Neuronal stem cell (in vitro differentiated cells): Measurements from ENCODE around the gene KCTD13.

ENCODE experiments used
- DNase-seq: peaks from one replicate; pipeline ENCODE4 v3.0.0-alpha.2; 2013; ENCODE audit warnings: low spot score
- H2AFZ ChIP-seq: one replicate; pipeline ENCODE4 v1.6.1; 2013; ENCODE audit warnings: mild to moderate bottlenecking, low read length, inconsistent platforms
- H2AK5ac ChIP-seq: 2 replicates; pipeline ENCODE4 v1.6.1; 2013; ENCODE audit warnings: low read depth, mild to moderate bottlenecking, inconsistent platforms, low read length, moderate library complexity, mixed read lengths
- H2BK120ac ChIP-seq: 2 replicates; pipeline ENCODE4 v1.6.1; 2013; ENCODE audit warnings: low read depth, mild to moderate bottlenecking, inconsistent platforms, low read length, moderate library complexity, mixed read lengths
- H2BK12ac ChIP-seq: one replicate; pipeline ENCODE4 v1.6.1; 2013; ENCODE audit warnings: low read length, inconsistent platforms
- H2BK15ac ChIP-seq: 2 replicates; pipeline ENCODE4 v1.6.1; 2013; ENCODE audit warnings: mild to moderate bottlenecking, low read length, inconsistent platforms, mixed read lengths
- H2BK5ac ChIP-seq: one replicate; pipeline ENCODE4 v1.6.1; 2013; ENCODE audit warnings: inconsistent platforms, mild to moderate bottlenecking, low read length, moderate library complexity
- H3K14ac ChIP-seq: one replicate; pipeline ENCODE4 v1.6.1; 2013; ENCODE audit warnings: low read length, inconsistent platforms
- H3K18ac ChIP-seq: 2 replicates; pipeline ENCODE4 v1.6.1; 2013; ENCODE audit warnings: low read length, inconsistent platforms
- H3K23ac ChIP-seq: 2 replicates; pipeline ENCODE4 v1.6.1; 2013; ENCODE audit warnings: low read depth, mild to moderate bottlenecking, mixed read lengths, low read length, inconsistent platforms; ENCODE audit not compliant: poor library complexity
- H3K27ac ChIP-seq: replicated peaks from 3 replicates; pipeline ENCODE4 v1.5.1; 2013; ENCODE audit warnings: low read length, inconsistent platforms
- H3K27me3 ChIP-seq, 3 experiments: 2 replicates each; pipeline ENCODE4 v1.6.1; 2013; ENCODE audit warnings: low read length in 3 of 3, mild to moderate bottlenecking in 2 of 3, inconsistent platforms in 1 of 3, low read depth in 1 of 3, mixed read lengths in 1 of 3, moderate library complexity in 1 of 3; ENCODE audit not compliant: control insufficient read depth in 3 of 3, insufficient read depth in 3 of 3
- H3K36me3 ChIP-seq, 2 donors: replicated peaks in 1 of 2; 2 replicates each; pipeline ENCODE4 v1.6.1; 2013; ENCODE audit warnings: low read length in 2 of 2; ENCODE audit not compliant: control insufficient read depth in 2 of 2, insufficient read depth in 2 of 2
- H3K4ac ChIP-seq: 2 replicates; pipeline ENCODE4 v1.6.1; 2013; ENCODE audit warnings: inconsistent platforms, mild to moderate bottlenecking, low read length, moderate library complexity
- H3K4me1 ChIP-seq, 2 donors: 1 replicate in 1 of 2; 2 replicates in 1 of 2; pipeline ENCODE4 v1.6.1; 2013; ENCODE audit warnings: low read length in 2 of 2, low read depth in 1 of 2; ENCODE audit not compliant: control insufficient read depth in 2 of 2, insufficient read depth in 1 of 2
- H3K4me2 ChIP-seq: one replicate; pipeline ENCODE4 v1.6.1; 2013; ENCODE audit warnings: mild to moderate bottlenecking, low read length, inconsistent platforms; ENCODE audit not compliant: insufficient read depth, poor library complexity, severe bottlenecking
- H3K4me3 ChIP-seq, 2 donors: 2 replicates each; pipeline ENCODE4 v1.5.1; 2013; ENCODE audit warnings: low read length in 2 of 2, mild to moderate bottlenecking in 2 of 2, inconsistent platforms in 1 of 2, moderate library complexity in 1 of 2
- H3K79me1 ChIP-seq: one replicate; pipeline ENCODE4 v1.6.1; 2013; ENCODE audit warnings: low read depth, mild to moderate bottlenecking, inconsistent platforms, low read length, moderate library complexity
- H3K9ac ChIP-seq: one replicate; pipeline ENCODE4 v1.6.1; 2013; ENCODE audit warnings: mild to moderate bottlenecking, low read depth, low read length, inconsistent platforms; ENCODE audit not compliant: poor library complexity
- H3K9me3 ChIP-seq, 2 donors: replicated peaks in 1 of 2; 2 replicates each; pipeline versions ENCODE3 to v1.6.1; 2013; ENCODE audit warnings: low read length in 2 of 2, mild to moderate bottlenecking in 2 of 2, inconsistent platforms in 1 of 2, low read depth in 1 of 2, mixed read lengths in 1 of 2, moderate library complexity in 1 of 2; ENCODE audit not compliant: control insufficient read depth in 2 of 2, insufficient read depth in 1 of 2
- H4K8ac ChIP-seq: one replicate; pipeline ENCODE4 v1.6.1; 2013; ENCODE audit warnings: low read depth, mild to moderate bottlenecking, inconsistent platforms, low read length, moderate library complexity
- H4K91ac ChIP-seq: one replicate; pipeline ENCODE4 v1.6.1; 2013; ENCODE audit warnings: low read length, low read depth, mild to moderate bottlenecking, inconsistent platforms; ENCODE audit not compliant: poor library complexity
- WGBS, 2 donors: extraction: QIAGEN DNeasy Blood & Tissue Kit; methylation state at CpG; one replicate each; pipeline ENCODE4 v1.1.7; 2013; ENCODE audit warnings: missing lambda C conversion rate in 2 of 2, mixed read lengths in 1 of 2; ENCODE audit not compliant: insufficient read length in 2 of 2, insufficient replicate concordance in 1 of 2; ENCODE audit errors: extremely low coverage in 2 of 2; 5-methylcytosine and 5-hydroxymethylcytosine counted together

Gene KCTD13

DNA sequence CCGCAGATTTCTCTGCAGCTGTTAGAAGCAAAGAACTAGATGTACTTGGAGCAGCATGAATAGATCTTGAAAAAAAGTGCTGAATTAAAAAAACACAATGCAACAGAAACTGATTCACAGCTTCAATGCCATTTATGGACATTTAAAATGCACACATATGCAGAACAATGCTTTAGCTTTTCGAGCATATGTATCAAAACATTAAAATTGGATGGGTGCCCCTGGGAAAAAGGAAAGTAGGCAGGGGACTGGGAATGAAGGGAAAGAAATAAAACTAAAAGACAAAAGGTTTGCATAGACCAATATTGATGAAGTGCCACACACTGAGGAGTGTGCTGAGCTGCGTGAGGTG, 5.0 kb downstream of the KCTD13 start:
- no peak overlapping the region for H3K14ac ChIP-seq
- no peak overlapping the region for H4K8ac ChIP-seq
- no CpG with 5 or more reads among the region's 3 CpGs for WGBS, 2 donors
- H2AFZ ChIP-seq, result no peak overlapping the region
- no peak overlapping the region for H3K4me2 ChIP-seq
- H3K9me3 ChIP-seq, result no peaks in the 10 kb centered on the region
- peaks cover 10% of the 10 kb centered on the region for H3K79me1 ChIP-seq
- no peak overlapping the region for H2BK15ac ChIP-seq
- DNase-seq, result no peak
- H3K4me3 ChIP-seq, result no peak overlapping the region
- no peak overlapping the region for H2BK5ac ChIP-seq
- no peak overlapping the region for H3K27ac ChIP-seq
- H3K36me3 ChIP-seq, result peaks cover 6 to 48% of the 10 kb centered on the region in 2 donors
- no peak overlapping the region for H2BK12ac ChIP-seq
- no peak overlapping the region for H4K91ac ChIP-seq
- no peaks in the 10 kb centered on the region for H3K27me3 ChIP-seq
- peaks cover 0 to 5% of the 10 kb centered on the region in 2 donors for H3K4me1 ChIP-seq
- H3K23ac ChIP-seq, result no peak overlapping the region
- no peak overlapping the region for H2BK120ac ChIP-seq
- H2AK5ac ChIP-seq, result no peak overlapping the region
- H3K9ac ChIP-seq, result no peak overlapping the region
- no peak overlapping the region for H3K18ac ChIP-seq
- H3K4ac ChIP-seq, result no peak overlapping the region

- Histone ChIP-seq H3K4me1 (peaks cover 0 to 5% of the 10 kb centered on the region in 2 donors), H3K9me3 (no peaks in the 10 kb centered on the region), H3K4me2 (no peak overlapping the region), H4K8ac (no peak overlapping the region), H4K91ac (no peak overlapping the region), H3K27ac (no peak overlapping the region), H3K18ac (no peak overlapping the region), H2AK5ac (no peak overlapping the region), H3K9ac (no peak overlapping the region), H3K23ac (no peak overlapping the region), H3K14ac (no peak overlapping the region), H3K27me3 (no peaks in the 10 kb centered on the region), H2BK120ac (no peak overlapping the region), H2AFZ (no peak overlapping the region), H3K4ac (no peak overlapping the region), H2BK12ac (no peak overlapping the region), H3K36me3 (peaks cover 6 to 52% of the 10 kb centered on the region in 2 donors), H3K79me1 (peaks cover 8% of the 10 kb centered on the region), H2BK15ac (no peak overlapping the region), H3K4me3 (no peak overlapping the region), H2BK5ac (no peak overlapping the region)
- DNase-seq, result no peak
- WGBS, 2 donors, result no CpG with 5 or more reads among the region's 6 CpGs
These were observed 5.6 kb downstream of the KCTD13 start for GRCh38 chr16:29920288-29921033.

DNA sequence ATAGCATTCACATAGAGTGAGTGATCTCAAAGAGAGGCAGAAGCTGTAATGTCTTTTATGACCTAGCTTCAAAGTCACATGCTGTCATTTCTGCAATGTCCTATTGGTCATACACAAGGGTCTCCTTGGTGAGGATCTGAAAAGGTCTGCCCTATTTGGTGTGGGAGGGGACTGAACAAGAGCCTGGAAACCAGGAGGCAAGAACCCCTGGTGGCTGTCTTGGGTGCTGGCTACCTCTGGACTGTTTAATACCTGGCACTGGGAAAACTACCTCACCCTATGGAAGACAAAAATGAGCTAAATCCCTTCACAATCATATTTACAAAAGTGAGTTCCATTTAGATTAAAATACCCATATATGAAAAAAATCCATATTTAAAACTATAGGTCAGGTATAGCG, 9.0 kb downstream of the KCTD13 start:
- Histone ChIP-seq H4K8ac (no peak overlapping the region), H3K4me2 (no peak overlapping the region), H3K18ac (no peak overlapping the region), H3K9ac (no peak overlapping the region), H3K4me3 (no peak overlapping the region), H3K36me3 (peaks cover 5 to 48% of the 10 kb centered on the region in 2 donors), H3K23ac (no peak overlapping the region), H2AK5ac (no peak overlapping the region), H3K27me3 (no peaks in the 10 kb centered on the region), H3K79me1 (no peaks in the 10 kb centered on the region), H2BK5ac (no peak overlapping the region), H3K14ac (no peak overlapping the region), H4K91ac (no peak overlapping the region), H3K27ac (no peak overlapping the region), H3K4ac (no peak overlapping the region), H2AFZ (no peak overlapping the region), H2BK15ac (no peak overlapping the region), H3K9me3 (no peaks in the 10 kb centered on the region), H3K4me1 (peaks cover 0 to 2% of the 10 kb centered on the region in 2 donors), H2BK12ac (no peak overlapping the region), H2BK120ac (no peak overlapping the region)
- WGBS, 2 donors, result no CpG with 5 or more reads among the region's 1 CpG
- DNase-seq, result no peak

DNA sequence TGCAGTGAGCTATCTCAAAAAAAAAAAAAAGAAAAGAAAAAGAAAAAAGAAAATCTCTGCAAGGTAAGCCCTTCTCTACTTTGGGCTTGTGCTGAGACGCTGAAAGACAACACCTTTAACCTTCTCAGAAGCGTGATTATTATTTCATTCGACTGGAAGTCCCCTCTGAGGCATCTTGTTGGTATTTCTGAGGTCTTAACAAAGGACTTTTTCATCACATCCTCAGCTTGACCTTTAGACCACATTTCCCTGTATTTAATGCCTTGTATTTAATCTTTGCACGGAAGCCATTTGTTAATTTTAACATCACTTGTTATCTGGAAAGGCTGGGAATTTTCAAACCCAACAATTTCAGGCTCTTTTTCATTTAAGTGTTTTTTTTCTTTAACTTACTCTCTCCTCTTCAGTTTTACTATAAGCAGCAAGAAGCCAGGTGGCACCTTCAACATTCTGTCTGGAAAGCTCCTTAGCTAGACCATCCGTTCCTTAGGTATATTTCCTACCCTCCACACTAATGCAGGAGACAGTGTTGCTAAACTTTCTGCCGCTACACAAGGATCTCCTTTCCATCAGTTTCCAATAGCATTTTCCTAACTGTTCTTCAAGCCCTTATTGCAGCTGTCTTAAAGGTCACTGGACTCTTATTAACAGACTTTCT, 10.3 kb downstream of the KCTD13 start:
- no peak overlapping the region for H4K8ac ChIP-seq
- no peak overlapping the region for H2AFZ ChIP-seq
- no peak for DNase-seq
- H3K79me1 ChIP-seq, result no peaks in the 10 kb centered on the region
- H2BK5ac ChIP-seq, result no peak overlapping the region
- H2BK15ac ChIP-seq, result no peak overlapping the region
- H3K9me3 ChIP-seq, result no peaks in the 10 kb centered on the region
- WGBS, 2 donors, result no CpG with 5 or more reads among the region's 6 CpGs
- H3K9ac ChIP-seq, result no peak overlapping the region
- H3K27me3 ChIP-seq, result no peaks in the 10 kb centered on the region
- no peak overlapping the region for H3K4me3 ChIP-seq
- peaks cover 0 to 4% of the 10 kb centered on the region in 2 donors for H3K4me1 ChIP-seq
- H2BK12ac ChIP-seq, result no peak overlapping the region
- H2BK120ac ChIP-seq, result no peak overlapping the region
- H3K4me2 ChIP-seq, result no peak overlapping the region
- no peak overlapping the region for H3K23ac ChIP-seq
- H3K27ac ChIP-seq, result no peak overlapping the region
- no peak overlapping the region for H3K18ac ChIP-seq
- no peak overlapping the region for H3K14ac ChIP-seq
- no peak overlapping the region for H3K4ac ChIP-seq
- H4K91ac ChIP-seq, result no peak overlapping the region
- H3K36me3 ChIP-seq, result peaks cover 3 to 36% of the 10 kb centered on the region in 2 donors
- H2AK5ac ChIP-seq, result no peak overlapping the region
